Keratinocyte (primary cell): ENCODE data around the gene RAD21L1. TPM values are rescaled to one million over a fixed set of nuclear protein-coding genes. Genes with fewer than 3 reads are reported as not detected.
A peak's percentile ranks its signal among the peaks of the same experiment; 100 is the strongest.

Source experiments
- DNase-seq: peaks from one replicate; pipeline ENCODE4 v3.0.0-alpha.2; 2011; ENCODE audit warnings: low read depth, missing footprints, low spot score
- FAIRE-seq: peaks from 2 replicates; lab custom pipeline; 2011; peaks lifted over from hg19 to GRCh38; lab: Jason Lieb, UNC
- H2AFZ ChIP-seq: 2 replicates; pipeline ENCODE4 v1.6.0; 2012; ENCODE audit warnings: low read length, control low read depth, inconsistent platforms; ENCODE audit not compliant: control insufficient read depth
- H3K27ac ChIP-seq: 2 replicates; pipeline ENCODE4 v1.5.1; 2011; ENCODE audit warnings: low read length; ENCODE audit not compliant: control insufficient read depth, insufficient read depth
- H3K27me3 ChIP-seq: 3 replicates; pipeline ENCODE4 v1.6.0; 2011; ENCODE audit warnings: low read length; ENCODE audit not compliant: control insufficient read depth, insufficient read depth; ENCODE audit errors: extremely low read depth
- H3K36me3 ChIP-seq, 2 experiments: 2 replicates in 1 of 2; 3 replicates in 1 of 2; pipeline ENCODE4 v1.5.1; 2011; ENCODE audit warnings: low read length in 2 of 2, mild to moderate bottlenecking in 1 of 2; ENCODE audit not compliant: control insufficient read depth in 2 of 2, insufficient read depth in 2 of 2; ENCODE audit errors: extremely low read depth in 1 of 2
- H3K4me1 ChIP-seq: 3 replicates; pipeline ENCODE4 v1.5.1; 2011; ENCODE audit warnings: low read length; ENCODE audit not compliant: control insufficient read depth, insufficient read depth; ENCODE audit errors: extremely low read depth
- H3K4me2 ChIP-seq: 3 replicates; pipeline ENCODE4 v1.6.0; 2011; ENCODE audit warnings: low read depth, low read length; ENCODE audit not compliant: control insufficient read depth, insufficient read depth; ENCODE audit errors: extremely low read depth
- H3K4me3 ChIP-seq, 3 experiments: fragments of 200-600 bp in 1 of 3; sonication (generic) in 1 of 3; 2 replicates in 2 of 3; 3 replicates in 1 of 3; pipeline ENCODE4 v1.5.1; 2011 to 2016; ENCODE audit warnings: low read length in 3 of 3, mild to moderate bottlenecking in 3 of 3, control low read depth in 2 of 3, inconsistent platforms in 1 of 3, low read depth in 1 of 3, mixed read lengths in 1 of 3, mixed run types in 1 of 3, moderate library complexity in 1 of 3; ENCODE audit not compliant: control insufficient read depth in 2 of 3, insufficient read depth in 2 of 3; ENCODE audit errors: extremely low read depth in 1 of 3
- H3K79me2 ChIP-seq: 2 replicates; pipeline ENCODE4 v1.6.0; 2012; ENCODE audit warnings: low read length; ENCODE audit not compliant: control insufficient read depth, insufficient read depth
- H3K9ac ChIP-seq: 3 replicates; pipeline ENCODE4 v1.6.0; 2011; ENCODE audit warnings: low read length; ENCODE audit not compliant: control insufficient read depth, insufficient read depth; ENCODE audit errors: extremely low read depth
- H3K9me1 ChIP-seq: 3 replicates; pipeline ENCODE4 v1.6.0; 2011; ENCODE audit warnings: low read length; ENCODE audit not compliant: control insufficient read depth, insufficient read depth; ENCODE audit errors: extremely low read depth
- H3K9me3 ChIP-seq: 2 replicates; pipeline ENCODE4 v1.5.1; 2012; ENCODE audit warnings: low read depth, low read length; ENCODE audit not compliant: control insufficient read depth
- H4K20me1 ChIP-seq: 3 replicates; pipeline ENCODE4 v1.6.0; 2011; ENCODE audit warnings: low read length; ENCODE audit not compliant: control insufficient read depth, insufficient read depth; ENCODE audit errors: extremely low read depth
- EZH2 ChIP-seq: IDR thresholded peaks from one replicate; pipeline ENCODE4 v1.6.1; 2012; ENCODE audit warnings: inconsistent platforms, mild to moderate bottlenecking, low read length, moderate library complexity
- dilution Hi-C: fragments of 300-500 bp; cut with MboI; formaldehyde crosslinking; loops from one replicate; pipeline ENCODE4 v1.7.0; 2020; ENCODE audit warnings: low sequenced_read_pairs; ENCODE audit not compliant: extremely low pct_ligation_motif_present
- polyA plus RNA-seq, 5 experiments: library from polyadenylated mRNA; depleted of rRNA in 3 of 5; stranded (reverse) in 3 of 5; stranded (forward) in 1 of 5; unstranded in 1 of 5; fragments of >200 nt; gene quantifications; 1 replicate in 1 of 5; 2 replicates in 3 of 5; 3 replicates in 1 of 5; pipeline versions ENCODE4 v1.2.1 to v1.2.3, GENCODE V29; 2011 to 2012; ENCODE audit warnings: missing spikeins in 2 of 5, low read depth in 1 of 5, low replicate concordance in 1 of 5
- TF ChIP-seq, protein P1 (sequence below), 3 experiments: IDR thresholded peaks in 1 of 3; conservative IDR thresholded peaks in 1 of 3; optimal IDR thresholded peaks in 1 of 3; 2 replicates in 2 of 3; 3 replicates in 1 of 3; pipeline versions ENCODE3 to v1.5.1; 2011; ENCODE audit warnings: low read length in 3 of 3, mild to moderate bottlenecking in 3 of 3, moderate library complexity in 2 of 3, control low read depth in 1 of 3, inconsistent platforms in 1 of 3; ENCODE audit not compliant: insufficient read depth in 2 of 3; ENCODE audit errors: extremely low read depth in 1 of 3

RAD21L1 gene
- polyA plus RNA-seq, 1 donor (not counting 4 experiments of a cell fraction or from before 2014, with no cell fraction given): not detected

DNA sequence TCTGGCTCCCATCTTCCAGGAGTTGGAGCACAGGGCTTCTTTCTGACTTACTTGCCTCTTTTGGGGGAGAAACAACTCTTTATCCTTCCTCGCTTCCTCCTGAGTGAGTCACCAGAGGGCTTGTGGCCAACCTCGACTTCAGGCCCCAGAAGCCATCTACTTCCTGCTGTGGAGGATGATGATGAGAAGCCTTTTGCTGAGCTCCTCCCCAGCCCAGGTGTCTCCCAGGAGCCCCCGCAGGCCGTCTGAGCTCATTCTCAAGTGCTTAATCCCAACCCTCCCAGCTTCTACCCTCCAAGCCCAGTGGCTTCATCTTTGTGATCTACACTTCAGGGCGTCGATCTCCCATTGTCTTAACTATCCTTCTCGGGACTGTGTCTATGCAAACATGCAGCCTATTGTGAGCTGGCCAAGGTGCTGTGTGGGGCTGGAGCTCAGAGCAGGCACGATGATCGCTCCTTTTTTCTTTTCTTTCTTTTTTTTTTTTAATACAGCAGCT, 75.2 kb downstream of the RAD21L1 start:
- FAIRE-seq: peak; percentile 95
- Histone ChIP-seq H3K27ac (no peak overlapping the region), H3K27me3 (no peaks in the 10 kb centered on the region)

DNA sequence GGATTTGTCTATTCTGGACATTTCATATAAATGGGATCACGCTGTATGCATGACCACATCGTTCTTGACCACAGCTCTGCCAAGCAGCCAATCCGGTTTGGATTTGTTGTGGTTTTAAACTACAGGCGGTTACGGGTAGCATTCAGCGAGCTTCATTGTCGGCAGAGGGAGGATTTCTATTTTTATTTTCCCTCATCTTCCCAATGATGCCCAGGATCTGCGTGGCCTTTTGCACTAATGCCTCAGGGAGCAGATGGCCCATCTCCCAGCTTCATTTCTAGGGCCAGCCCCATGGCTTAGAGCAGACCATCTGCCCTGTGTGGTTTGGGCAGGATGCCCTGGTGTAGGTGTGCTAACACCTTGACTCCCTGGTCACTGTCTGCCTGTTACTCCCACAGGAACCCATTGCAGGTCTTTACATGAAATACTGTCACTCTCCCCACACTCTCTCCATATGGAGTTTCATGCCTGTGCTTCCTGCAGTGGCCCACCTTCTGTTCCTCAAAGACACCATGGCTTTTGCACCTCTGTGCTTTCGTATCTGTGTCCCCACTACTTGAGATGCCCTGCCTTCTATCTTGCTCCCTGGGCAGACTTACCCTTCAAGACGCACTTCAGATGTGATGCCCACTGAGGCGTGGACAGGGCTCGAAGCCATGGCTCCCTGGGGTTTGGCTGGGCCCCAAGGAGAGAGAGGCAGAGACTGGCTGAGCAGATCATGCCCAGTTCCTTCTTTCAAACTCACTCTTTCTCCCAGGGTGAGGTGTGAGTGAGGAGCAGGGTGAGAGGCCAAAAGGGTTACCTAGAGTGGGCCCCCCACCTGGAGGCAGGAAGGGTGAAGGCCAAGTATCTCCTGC, 77.1 kb downstream of the RAD21L1 start:
- no peaks in the 10 kb centered on the region for H3K9me1 ChIP-seq
- no peak overlapping the region for H3K27ac ChIP-seq
- H3K4me1 ChIP-seq: peaks cover 9% of the 10 kb centered on the region
- no peaks in the 10 kb centered on the region for H3K27me3 ChIP-seq
- H3K4me3 ChIP-seq: no peak overlapping the region
- H3K9me3 ChIP-seq: no peaks in the 10 kb centered on the region
- H3K36me3 ChIP-seq: peaks cover 0 to 9% of the 10 kb centered on the region in 2 experiments
- no peak for FAIRE-seq
- H3K4me2 ChIP-seq: no peak overlapping the region
- TF ChIP-seq, protein P1, sequence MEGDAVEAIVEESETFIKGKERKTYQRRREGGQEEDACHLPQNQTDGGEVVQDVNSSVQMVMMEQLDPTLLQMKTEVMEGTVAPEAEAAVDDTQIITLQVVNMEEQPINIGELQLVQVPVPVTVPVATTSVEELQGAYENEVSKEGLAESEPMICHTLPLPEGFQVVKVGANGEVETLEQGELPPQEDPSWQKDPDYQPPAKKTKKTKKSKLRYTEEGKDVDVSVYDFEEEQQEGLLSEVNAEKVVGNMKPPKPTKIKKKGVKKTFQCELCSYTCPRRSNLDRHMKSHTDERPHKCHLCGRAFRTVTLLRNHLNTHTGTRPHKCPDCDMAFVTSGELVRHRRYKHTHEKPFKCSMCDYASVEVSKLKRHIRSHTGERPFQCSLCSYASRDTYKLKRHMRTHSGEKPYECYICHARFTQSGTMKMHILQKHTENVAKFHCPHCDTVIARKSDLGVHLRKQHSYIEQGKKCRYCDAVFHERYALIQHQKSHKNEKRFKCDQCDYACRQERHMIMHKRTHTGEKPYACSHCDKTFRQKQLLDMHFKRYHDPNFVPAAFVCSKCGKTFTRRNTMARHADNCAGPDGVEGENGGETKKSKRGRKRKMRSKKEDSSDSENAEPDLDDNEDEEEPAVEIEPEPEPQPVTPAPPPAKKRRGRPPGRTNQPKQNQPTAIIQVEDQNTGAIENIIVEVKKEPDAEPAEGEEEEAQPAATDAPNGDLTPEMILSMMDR (optimal IDR thresholded peaks at IDR 0.05 in 1 of 3, IDR thresholded peaks at IDR 0.05 in 1 of 3, conservative IDR thresholded peaks at IDR 0.05 in 1 of 3; ENCODE audit: extremely low read depth in 1 of 3, insufficient read depth in 2 of 3, low read length in 3 of 3): no peak
- TF ChIP-seq EZH2: no peak
- H2AFZ ChIP-seq: no peak overlapping the region
- H4K20me1 ChIP-seq: no peaks in the 10 kb centered on the region
- no peak overlapping the region for H3K9ac ChIP-seq
- no peak for DNase-seq
- no peaks in the 10 kb centered on the region for H3K79me2 ChIP-seq
- dilution Hi-C loops: no loop called here

More for the DNA sequence above, 75.2 kb downstream of the RAD21L1 start:
- no peaks in the 10 kb centered on the region for H3K9me3 ChIP-seq
- dilution Hi-C loops: no loop called here
- no peak overlapping the region for H3K4me3 ChIP-seq
- H3K9me1 ChIP-seq: no peaks in the 10 kb centered on the region
- H3K4me2 ChIP-seq: peak overlapping the region; percentile 4
- peak overlapping the region; percentile 56 for H2AFZ ChIP-seq
- peaks cover 9% of the 10 kb centered on the region for H3K4me1 ChIP-seq
- TF ChIP-seq, protein P1 (optimal IDR thresholded peaks at IDR 0.05 in 1 of 3, IDR thresholded peaks at IDR 0.05 in 1 of 3, conservative IDR thresholded peaks at IDR 0.05 in 1 of 3; ENCODE audit: extremely low read depth in 1 of 3, insufficient read depth in 2 of 3, low read length in 3 of 3): no peak
- no peak for TF ChIP-seq EZH2
- DNase-seq: peak; percentile 77
- no peak overlapping the region for H3K9ac ChIP-seq
- peaks cover 0 to 8% of the 10 kb centered on the region in 2 experiments for H3K36me3 ChIP-seq
- no peaks in the 10 kb centered on the region for H3K79me2 ChIP-seq
- no peaks in the 10 kb centered on the region for H4K20me1 ChIP-seq
